Choroid plexus epithelial cell (primary cell): ENCODE measurements around the gene GC.

Source experiments
- DNase-seq: peaks from one replicate; pipeline ENCODE4 v3.0.0-alpha.2; 2010; ENCODE audit warnings: low read depth
- H3K4me3 ChIP-seq: 2 replicates; pipeline ENCODE4 v1.5.1; 2011; ENCODE audit warnings: low read depth, mild to moderate bottlenecking, control low read depth, low read length, moderate library complexity
- CTCF ChIP-seq: conservative IDR thresholded peaks from 2 replicates; pipeline ENCODE4 v1.5.1; 2011; ENCODE audit warnings: low read depth, mild to moderate bottlenecking, control low read depth, inconsistent platforms, low read length, moderate library complexity

GC gene

GRCh38 chr4:71783972-71784371 lies at the start of gene GC:
TSS of gene GC (minus strand) at chr4:71784079. CDS start at chr4:71784018, 61 bp downstream.
- TF ChIP-seq CTCF, result no peak
- no peak within 1 kb of the TSS for H3K4me3 ChIP-seq
- DNase-seq, result no peak

GRCh38 chr4:71833232-71833900 lies 49.5 kb upstream of the GC start:
- DNase-seq, result no peak
- no peak for TF ChIP-seq CTCF
- no peak overlapping the region for H3K4me3 ChIP-seq

GRCh38 chr4:71832049-71832448 lies 48.2 kb upstream of the GC start:
- TF ChIP-seq CTCF, result no peak
- DNase-seq, result no peak
- no peak overlapping the region for H3K4me3 ChIP-seq

- H3K4me3 ChIP-seq, result no peak overlapping the region
- no peak for TF ChIP-seq CTCF
- no peak for DNase-seq
Measured at GRCh38 chr4:71830497-71831190, 46.8 kb upstream of the GC start.

- TF ChIP-seq CTCF, result no peak
- H3K4me3 ChIP-seq, result no peak overlapping the region
- no peak for DNase-seq
Measured at GRCh38 chr4:71828470-71828869, 44.6 kb upstream of the GC start.

- DNase-seq, result no peak
- no peak overlapping the region for H3K4me3 ChIP-seq
- no peak for TF ChIP-seq CTCF
Measured at GRCh38 chr4:71827826-71828225, 43.9 kb upstream of the GC start.
